Esophagus muscularis mucosa (tissue), 4 donors: Measurements from ENCODE around the gene NADSYN1.

ENCODE experiments used
- EP300 ChIP-seq: sonication (generic); formaldehyde crosslinking; IDR thresholded peaks from one replicate; pipeline ENCODE4 v1.6.1; 2017; ENCODE audit warnings: antibody characterized with exemption
- POLR2A ChIP-seq: fragments of 450-650 bp; IDR thresholded peaks from one replicate; pipeline ENCODE4 v1.6.1; 2017; ENCODE audit warnings: antibody characterized with exemption, moderate library complexity, mild to moderate bottlenecking, low read depth
- POLR2AphosphoS5 ChIP-seq, 2 donors: sonication (generic); formaldehyde crosslinking; IDR thresholded peaks; one replicate each; pipeline ENCODE4 v1.6.1; 2017; ENCODE audit warnings: antibody characterized with exemption in 2 of 2
- TF ChIP-seq, protein P1 (sequence below), 3 experiments: fragments of 200-600 bp in 2 of 3; fragments of 450-650 bp in 1 of 3; sonication (generic) in 2 of 3; IDR thresholded peaks; one replicate each; pipeline ENCODE4 v1.5.1; 2017 to 2019; ENCODE audit warnings: antibody characterized with exemption in 3 of 3, mild to moderate bottlenecking in 2 of 3, moderate library complexity in 1 of 3

DNA sequence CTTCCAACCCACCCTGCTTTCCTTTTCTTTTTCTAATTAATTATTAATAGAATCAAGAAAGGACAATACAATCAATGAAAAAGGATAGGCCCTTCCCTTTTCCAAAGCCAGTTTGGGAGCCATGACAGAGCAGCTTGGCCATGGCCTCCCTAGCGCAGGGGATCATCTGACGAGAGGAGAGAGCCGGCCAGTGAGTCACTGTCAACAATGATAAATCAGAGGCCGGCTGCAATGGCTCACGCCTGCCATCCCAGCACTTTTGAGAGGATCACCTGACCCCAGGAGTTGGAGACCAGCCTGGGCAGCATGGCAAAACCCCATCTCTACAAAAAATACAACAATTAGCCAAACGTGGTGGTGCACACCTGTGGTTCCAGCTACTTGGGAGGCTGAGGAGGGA is 46.5 kb downstream of the NADSYN1 start:
- no peak for TF ChIP-seq POLR2A
- TF ChIP-seq, protein P1, sequence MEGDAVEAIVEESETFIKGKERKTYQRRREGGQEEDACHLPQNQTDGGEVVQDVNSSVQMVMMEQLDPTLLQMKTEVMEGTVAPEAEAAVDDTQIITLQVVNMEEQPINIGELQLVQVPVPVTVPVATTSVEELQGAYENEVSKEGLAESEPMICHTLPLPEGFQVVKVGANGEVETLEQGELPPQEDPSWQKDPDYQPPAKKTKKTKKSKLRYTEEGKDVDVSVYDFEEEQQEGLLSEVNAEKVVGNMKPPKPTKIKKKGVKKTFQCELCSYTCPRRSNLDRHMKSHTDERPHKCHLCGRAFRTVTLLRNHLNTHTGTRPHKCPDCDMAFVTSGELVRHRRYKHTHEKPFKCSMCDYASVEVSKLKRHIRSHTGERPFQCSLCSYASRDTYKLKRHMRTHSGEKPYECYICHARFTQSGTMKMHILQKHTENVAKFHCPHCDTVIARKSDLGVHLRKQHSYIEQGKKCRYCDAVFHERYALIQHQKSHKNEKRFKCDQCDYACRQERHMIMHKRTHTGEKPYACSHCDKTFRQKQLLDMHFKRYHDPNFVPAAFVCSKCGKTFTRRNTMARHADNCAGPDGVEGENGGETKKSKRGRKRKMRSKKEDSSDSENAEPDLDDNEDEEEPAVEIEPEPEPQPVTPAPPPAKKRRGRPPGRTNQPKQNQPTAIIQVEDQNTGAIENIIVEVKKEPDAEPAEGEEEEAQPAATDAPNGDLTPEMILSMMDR (IDR thresholded peaks at IDR 0.05): no peak
- TF ChIP-seq EP300: no peak
- TF ChIP-seq POLR2AphosphoS5 (IDR thresholded peaks at IDR 0.05): no peak
